AG10803 (cell line): ENCODE data around the gene TTYH3.

Experiments
- DNase-seq: peaks from one replicate; pipeline ENCODE4 v3.0.0; 2010; ENCODE audit warnings: low read depth
- H3K4me3 ChIP-seq: 2 replicates; pipeline ENCODE4 v1.5.1; 2011; ENCODE audit warnings: mild to moderate bottlenecking, low read length, control low read depth
- CTCF ChIP-seq: conservative IDR thresholded peaks from 2 replicates; pipeline ENCODE4 v1.5.1; 2011; ENCODE audit warnings: mild to moderate bottlenecking, low read length, control low read depth, inconsistent platforms

Gene TTYH3

GRCh38 chr7:2652736-2653060 lies 20.9 kb downstream of the TTYH3 start:
- no peak for DNase-seq

GRCh38 chr7:2654059-2654458 lies 22.3 kb downstream of the TTYH3 start:
- H3K4me3 ChIP-seq = no peak overlapping the region
- no peak for TF ChIP-seq CTCF
- no peak for DNase-seq

More at GRCh38 chr7:2652736-2653060, 20.9 kb downstream of the TTYH3 start:
- no peak for TF ChIP-seq CTCF
- no peak overlapping the region for H3K4me3 ChIP-seq

- DNase-seq = no peak
- no peak overlapping the region for H3K4me3 ChIP-seq
- no peak for TF ChIP-seq CTCF
Observed at GRCh38 chr7:2655870-2656614, 24.3 kb downstream of the TTYH3 start.

- no peak for DNase-seq
- no peak overlapping the region for H3K4me3 ChIP-seq
- TF ChIP-seq CTCF = no peak
Observed at GRCh38 chr7:2657208-2657607, 25.4 kb downstream of the TTYH3 start.

GRCh38 chr7:2657920-2658671 lies 26.3 kb downstream of the TTYH3 start:
- no peak for TF ChIP-seq CTCF
- no peak for DNase-seq
- H3K4me3 ChIP-seq = no peak overlapping the region

- DNase-seq = no peak
- H3K4me3 ChIP-seq = no peak overlapping the region
- TF ChIP-seq CTCF = no peak
Observed at GRCh38 chr7:2658941-2659340, 27.2 kb downstream of the TTYH3 start.
